Mammary epithelial cell (primary cell): Measurements from ENCODE around the gene TRIM50.

ENCODE experiments used
- CTCF ChIP-seq, 2 donors: IDR thresholded peaks in 1 of 2; conservative IDR thresholded peaks in 1 of 2; 2 replicates each; pipeline ENCODE4 v1.5.1; 2011 to 2012; ENCODE audit warnings: inconsistent platforms in 2 of 2, low read length in 2 of 2, mild to moderate bottlenecking in 2 of 2, control low read depth in 1 of 2, low read depth in 1 of 2; ENCODE audit not compliant: insufficient read depth in 1 of 2; ENCODE audit errors: extremely low read depth in 1 of 2
- EZH2 ChIP-seq: IDR thresholded peaks from 2 replicates; pipeline ENCODE4 v1.6.1; 2012; ENCODE audit warnings: low read length, inconsistent platforms, borderline replicate concordance

- TF ChIP-seq EZH2 (no peak), CTCF (conservative IDR thresholded peaks at IDR 0.05 in 1 of 2, IDR thresholded peaks at IDR 0.05 in 1 of 2; ENCODE audit: extremely low read depth in 1 of 2, insufficient read depth in 1 of 2, low read depth in 1 of 2, low read length in 2 of 2) (no peak)
Observed at GRCh38 chr7:73350306-73351068, 22.6 kb upstream of the TRIM50 start.
